Tibial nerve (tissue), 4 donors: ENCODE measurements around the gene COL8A1. TPM values are rescaled to one million over a fixed set of nuclear protein-coding genes. Genes with fewer than 3 reads are reported as not detected.

Source experiments
- DNase-seq, 2 donors: peaks; one replicate each; pipeline ENCODE4 v3.0.0-alpha.2; 2019; ENCODE audit warnings: low spot score in 2 of 2
- H3K27ac ChIP-seq, 4 donors: fragments of 200-600 bp; sonication (generic) in 3 of 4; one replicate each; pipeline ENCODE4 v1.5.1; 2017 to 2019; ENCODE audit warnings: mild to moderate bottlenecking in 1 of 4
- H3K27me3 ChIP-seq, 2 donors: fragments of 200-600 bp; sonication (generic) in 1 of 2; one replicate each; pipeline versions ENCODE4 v1.5.1 to v1.6.0; 2017 to 2019
- H3K36me3 ChIP-seq, 3 donors: fragments of 200-600 bp; sonication (generic); one replicate each; pipeline ENCODE4 v1.5.1; 2018 to 2019
- H3K4me1 ChIP-seq, 4 donors: fragments of 200-600 bp; sonication (generic) in 3 of 4; one replicate each; pipeline ENCODE4 v1.5.1; 2017 to 2019
- H3K4me3 ChIP-seq, 4 donors: fragments of 200-600 bp; sonication (generic) in 3 of 4; one replicate each; pipeline ENCODE4 v1.5.1; 2017 to 2019; ENCODE audit warnings: mild to moderate bottlenecking in 1 of 4, moderate library complexity in 1 of 4
- H3K9me3 ChIP-seq, 4 donors: fragments of 200-600 bp; sonication (generic) in 3 of 4; one replicate each; pipeline ENCODE4 v1.5.1; 2017 to 2019
- EP300 ChIP-seq, 2 donors: sonication (generic); formaldehyde crosslinking; IDR thresholded peaks; one replicate each; pipeline ENCODE4 v1.6.1; 2017; ENCODE audit warnings: antibody characterized with exemption in 2 of 2, mild to moderate bottlenecking in 1 of 2
- POLR2A ChIP-seq, 2 donors: fragments of 450-650 bp; IDR thresholded peaks; one replicate each; pipeline ENCODE4 v1.6.1; 2017; ENCODE audit warnings: antibody characterized with exemption in 2 of 2, mild to moderate bottlenecking in 2 of 2, moderate library complexity in 2 of 2
- WGBS, 2 donors: methylation state at CpG; one replicate each; pipeline ENCODE4 v1.1.5; 2018; 5-methylcytosine and 5-hydroxymethylcytosine counted together
- total RNA-seq, 4 donors: library from RNA; depleted of rRNA; stranded (reverse); fragments of >200 nt; gene quantifications; one replicate each; pipeline ENCODE4 v1.1.0, GENCODE V29; 2016
- TF ChIP-seq, protein P1 (sequence below), 5 experiments: fragments of 200-600 bp in 3 of 5; fragments of 450-650 bp in 2 of 5; sonication (generic) in 3 of 5; IDR thresholded peaks; one replicate each; pipeline ENCODE4 v1.5.1; 2016 to 2019; ENCODE audit warnings: antibody characterized with exemption in 5 of 5, mild to moderate bottlenecking in 3 of 5, moderate library complexity in 2 of 5

The COL8A1 gene
- total RNA-seq, 4 donors from 2014 or later, result 144 to 217 (median 177) TPM

DNA sequence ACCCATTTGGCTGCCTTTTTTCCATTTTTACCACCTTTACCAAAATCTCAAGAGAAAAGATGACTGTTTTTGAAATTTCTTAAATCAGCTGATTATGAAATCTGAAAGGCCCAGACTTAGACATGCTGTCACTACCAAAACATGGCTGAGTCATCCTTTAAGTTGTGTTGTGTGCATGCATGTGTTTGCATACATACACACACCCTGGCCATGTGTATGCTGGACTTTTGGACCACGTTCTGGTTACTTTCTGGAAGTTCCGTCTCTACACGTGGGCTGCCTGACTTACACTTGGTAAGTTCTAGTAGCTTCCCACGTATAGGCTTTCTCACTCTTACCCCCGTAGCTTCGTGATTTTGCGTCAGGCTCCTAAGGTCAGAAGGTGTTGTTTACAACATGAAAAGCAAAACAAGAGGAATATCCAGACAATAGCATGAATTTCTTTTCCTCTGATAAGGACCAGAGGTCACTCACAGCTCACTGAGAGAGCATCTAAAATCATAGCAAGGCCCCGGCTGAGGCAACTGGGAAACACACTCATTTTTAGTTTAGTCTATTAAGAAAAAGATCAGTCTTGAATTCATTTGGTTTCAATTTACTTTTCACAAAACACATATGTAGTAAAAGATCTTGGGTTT lies 62.4 kb downstream of the COL8A1 start:
- Histone ChIP-seq H3K4me3 (no peak overlapping the region), H3K4me1 (peaks cover 0 to 34% (median 4%) of the 10 kb centered on the region in 4 donors), H3K27me3 (no peaks in the 10 kb centered on the region), H3K9me3 (no peaks in the 10 kb centered on the region), H3K27ac (peak overlapping the region in 2 of 4 donors; percentile 53 to 71), H3K36me3 (no peaks in the 10 kb centered on the region)
- WGBS, 2 donors, result 61 to 64% methylated on average over 8 of the region's 8 CpGs
- TF ChIP-seq, protein P1, sequence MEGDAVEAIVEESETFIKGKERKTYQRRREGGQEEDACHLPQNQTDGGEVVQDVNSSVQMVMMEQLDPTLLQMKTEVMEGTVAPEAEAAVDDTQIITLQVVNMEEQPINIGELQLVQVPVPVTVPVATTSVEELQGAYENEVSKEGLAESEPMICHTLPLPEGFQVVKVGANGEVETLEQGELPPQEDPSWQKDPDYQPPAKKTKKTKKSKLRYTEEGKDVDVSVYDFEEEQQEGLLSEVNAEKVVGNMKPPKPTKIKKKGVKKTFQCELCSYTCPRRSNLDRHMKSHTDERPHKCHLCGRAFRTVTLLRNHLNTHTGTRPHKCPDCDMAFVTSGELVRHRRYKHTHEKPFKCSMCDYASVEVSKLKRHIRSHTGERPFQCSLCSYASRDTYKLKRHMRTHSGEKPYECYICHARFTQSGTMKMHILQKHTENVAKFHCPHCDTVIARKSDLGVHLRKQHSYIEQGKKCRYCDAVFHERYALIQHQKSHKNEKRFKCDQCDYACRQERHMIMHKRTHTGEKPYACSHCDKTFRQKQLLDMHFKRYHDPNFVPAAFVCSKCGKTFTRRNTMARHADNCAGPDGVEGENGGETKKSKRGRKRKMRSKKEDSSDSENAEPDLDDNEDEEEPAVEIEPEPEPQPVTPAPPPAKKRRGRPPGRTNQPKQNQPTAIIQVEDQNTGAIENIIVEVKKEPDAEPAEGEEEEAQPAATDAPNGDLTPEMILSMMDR (IDR thresholded peaks at IDR 0.05), result no peak
- TF ChIP-seq EP300 (IDR thresholded peaks at IDR 0.05), result no peak
- no peak for TF ChIP-seq POLR2A (IDR thresholded peaks at IDR 0.05)
- no peak for DNase-seq

DNA sequence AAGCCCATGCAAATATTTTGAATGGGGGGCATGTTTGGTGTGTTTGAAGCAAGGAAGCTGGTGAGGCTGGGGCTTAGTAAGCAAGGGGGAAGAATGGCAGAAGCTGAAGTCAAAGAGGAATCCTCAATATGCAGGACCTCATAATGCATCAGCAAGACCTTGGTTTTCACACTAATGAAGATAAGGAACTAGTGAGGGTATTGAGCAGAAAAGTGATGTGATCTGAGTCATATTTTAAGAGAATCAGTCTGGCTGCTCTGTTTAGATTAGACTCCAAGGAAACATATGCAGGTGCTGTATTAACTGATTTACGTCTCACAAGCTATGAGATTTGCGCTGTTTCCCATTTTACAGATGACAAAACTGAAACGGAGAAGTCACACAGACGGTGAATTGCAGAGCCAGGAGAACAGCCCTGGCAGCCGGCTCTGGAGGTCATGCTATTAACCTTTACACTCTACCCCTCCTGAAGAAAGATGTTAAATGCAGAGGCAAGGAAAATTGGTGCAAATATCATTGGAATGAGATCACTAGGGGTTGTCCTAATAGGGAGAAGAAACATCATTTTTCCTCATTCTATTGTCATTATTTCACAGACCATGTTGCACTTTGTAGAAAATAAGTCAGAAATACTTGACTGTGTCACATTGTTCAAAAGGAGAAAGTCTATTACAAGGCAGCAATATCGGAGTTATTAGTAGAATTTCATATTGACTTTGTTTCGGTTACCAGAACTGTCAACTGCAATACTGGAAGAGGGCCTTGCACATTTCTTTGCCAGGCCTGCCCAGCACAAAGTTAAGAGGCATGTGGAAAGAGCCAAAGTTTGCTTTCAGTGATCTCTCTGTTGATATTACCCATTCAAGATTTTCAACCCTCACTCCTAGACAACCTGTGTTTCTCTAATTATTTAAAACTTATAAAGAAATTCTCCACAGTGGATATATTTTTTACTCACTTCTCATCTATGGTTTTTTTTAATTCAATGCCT lies 64.9 kb downstream of the COL8A1 start:
- Histone ChIP-seq H3K27ac (peak overlapping the region in 2 of 4 donors; percentile 38 to 39), H3K4me1 (peaks cover 0 to 59% (median 7%) of the 10 kb centered on the region in 4 donors), H3K9me3 (no peaks in the 10 kb centered on the region), H3K4me3 (no peak overlapping the region), H3K27me3 (no peaks in the 10 kb centered on the region), H3K36me3 (no peaks in the 10 kb centered on the region)
- DNase-seq, result no peak
- 63 to 65% methylated on average over 7 of the region's 7 CpGs for WGBS, 2 donors
- TF ChIP-seq EP300 (IDR thresholded peaks at IDR 0.05) (no peak), POLR2A (IDR thresholded peaks at IDR 0.05) (no peak)
- TF ChIP-seq, protein P1 (IDR thresholded peaks at IDR 0.05), result no peak

DNA sequence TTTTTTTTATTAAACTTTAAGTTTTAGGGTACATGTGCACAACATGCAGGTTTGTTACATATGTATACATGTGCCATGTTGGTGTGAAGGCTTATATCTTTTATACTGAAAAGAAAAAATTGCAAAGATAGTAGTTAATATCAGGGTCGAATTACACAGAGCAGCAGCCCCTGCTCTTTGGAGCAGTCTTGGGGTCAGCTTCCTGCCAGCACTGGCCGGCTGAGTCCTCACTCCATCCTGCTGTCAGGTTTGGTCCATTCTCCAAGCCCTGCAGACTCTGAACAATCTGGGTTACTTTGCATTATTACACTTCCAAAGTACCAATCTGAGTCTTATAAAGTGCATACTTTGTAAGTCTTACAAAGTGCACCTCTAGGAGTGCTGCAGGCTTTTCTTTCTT lies 66.0 kb downstream of the COL8A1 start:
- TF ChIP-seq, protein P1 (IDR thresholded peaks at IDR 0.05), result no peak
- TF ChIP-seq POLR2A (IDR thresholded peaks at IDR 0.05), result no peak
- no peak for TF ChIP-seq EP300 (IDR thresholded peaks at IDR 0.05)
- 73% methylated on average over 2 of the region's 2 CpGs for whole genome bisulfite sequencing, 2 donors
- Histone ChIP-seq H3K27me3 (no peaks in the 10 kb centered on the region), H3K4me3 (no peak overlapping the region), H3K4me1 (peaks cover 0 to 68% (median 7%) of the 10 kb centered on the region in 4 donors), H3K9me3 (no peaks in the 10 kb centered on the region), H3K27ac (peak overlapping the region in 2 of 4 donors; percentile 53 to 84), H3K36me3 (no peaks in the 10 kb centered on the region)
- DNase-seq, result no peak

DNA sequence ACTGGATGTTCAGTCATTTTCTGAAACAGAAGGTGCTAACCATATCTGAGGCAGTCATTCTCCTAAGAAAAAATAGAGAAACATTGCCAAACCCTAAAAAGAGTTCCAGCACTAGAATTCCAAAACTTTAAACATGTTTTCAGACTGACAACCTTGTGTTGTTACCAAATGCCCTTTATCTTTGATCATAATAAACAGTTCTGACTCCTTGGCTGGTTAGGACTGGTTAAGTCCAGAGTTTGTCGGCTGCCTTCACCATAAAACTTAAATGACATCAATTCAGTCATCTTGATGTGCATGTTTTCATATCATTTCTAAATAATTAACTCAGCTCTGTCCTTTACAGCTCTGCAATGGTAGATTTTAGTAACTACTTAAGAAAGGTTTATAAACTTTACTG lies 68.0 kb downstream of the COL8A1 start:
- WGBS, 2 donors, result 41 to 46% methylated on average over 1 of the region's 1 CpG
- no peak overlapping the region for H3K4me3 ChIP-seq
- no peaks in the 10 kb centered on the region for H3K27me3 ChIP-seq
- peaks cover 0 to 73% (median 3%) of the 10 kb centered on the region in 4 donors for H3K4me1 ChIP-seq
- H3K27ac ChIP-seq, result peak overlapping the region in 3 of 4 donors; percentile 70 to 84 (median 72)
- TF ChIP-seq POLR2A (IDR thresholded peaks at IDR 0.05) (no peak), EP300 (IDR thresholded peaks at IDR 0.05) (peak; percentile 41 to 46)
- no peak for DNase-seq
- no peaks in the 10 kb centered on the region for H3K36me3 ChIP-seq
- H3K9me3 ChIP-seq, result no peaks in the 10 kb centered on the region

DNA sequence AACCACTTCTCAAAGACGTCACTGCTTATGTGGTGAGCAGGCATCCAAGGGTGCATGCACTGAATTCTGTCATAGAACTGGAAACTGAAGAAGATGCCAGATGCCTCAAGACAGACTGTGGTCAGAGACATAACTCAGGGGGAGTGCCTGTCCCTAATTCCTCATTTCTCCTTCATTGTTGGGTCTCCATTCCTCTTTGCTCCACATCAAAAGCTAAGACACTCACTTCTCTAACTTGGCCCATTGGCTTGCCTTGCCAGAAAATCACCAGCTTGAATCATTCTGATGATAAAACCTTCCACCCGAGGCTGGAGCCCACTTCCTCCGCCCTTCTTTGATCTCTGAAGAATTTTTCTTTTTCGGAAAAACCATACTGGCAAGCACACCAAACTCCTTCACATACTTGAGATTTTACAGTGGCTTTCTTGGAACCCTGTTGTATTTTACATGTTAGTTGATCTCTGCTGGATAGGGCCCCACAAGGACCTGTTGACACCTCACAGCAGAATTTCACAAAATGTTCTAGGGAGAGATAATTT lies 69.9 kb downstream of the COL8A1 start:
- Histone ChIP-seq H3K27me3 (no peaks in the 10 kb centered on the region), H3K36me3 (no peaks in the 10 kb centered on the region), H3K9me3 (no peaks in the 10 kb centered on the region), H3K27ac (peak overlapping the region; percentile 13 to 84 (median 46)), H3K4me1 (peaks cover 0 to 67% (median 3%) of the 10 kb centered on the region in 4 donors), H3K4me3 (no peak overlapping the region)
- no peak for DNase-seq
- TF ChIP-seq, protein P1 (IDR thresholded peaks at IDR 0.05), result no peak
- peak in 1 of 2 donors; percentile 59 for TF ChIP-seq EP300 (IDR thresholded peaks at IDR 0.05)
- 67 to 73% methylated on average over 4 of the region's 4 CpGs for WGBS, 2 donors
